Vagina (tissue), 2 donors: ENCODE results near the gene ABR. TPM values are rescaled to one million over a fixed set of nuclear protein-coding genes. Genes with fewer than 3 reads are reported as not detected.
A peak's percentile ranks its signal among the peaks of the same experiment; 100 is the strongest.

Experiments
- DNase-seq, 2 donors: peaks; one replicate each; pipeline ENCODE4 v3.0.0-alpha.2; 2017; ENCODE audit errors: extremely low spot score in 2 of 2
- H3K27ac ChIP-seq: fragments of 200-600 bp; sonication (generic); one replicate; pipeline ENCODE4 v1.5.1; 2019
- H3K27me3 ChIP-seq: fragments of 200-600 bp; sonication (generic); one replicate; pipeline ENCODE4 v1.5.1; 2019
- H3K36me3 ChIP-seq, 2 donors: fragments of 200-600 bp; sonication (generic); one replicate each; pipeline ENCODE4 v1.5.1; 2017 to 2019
- H3K4me1 ChIP-seq: fragments of 200-600 bp; sonication (generic); one replicate; pipeline ENCODE4 v1.5.1; 2019
- H3K4me3 ChIP-seq, 2 donors: fragments of 200-600 bp; sonication (generic); 1 replicate in 1 of 2; 2 replicates in 1 of 2; pipeline ENCODE4 v1.5.1; 2016 to 2019
- H3K9me3 ChIP-seq: fragments of 200-600 bp; sonication (generic); one replicate; pipeline ENCODE4 v1.5.1; 2019
- CTCF ChIP-seq, 3 experiments: fragments of 450-650 bp in 2 of 3; fragments of 200-600 bp in 1 of 3; sonication (generic) in 1 of 3; IDR thresholded peaks; one replicate each; pipeline ENCODE4 v1.5.1; 2017 to 2019; ENCODE audit warnings: antibody characterized with exemption in 3 of 3, mild to moderate bottlenecking in 2 of 3, moderate library complexity in 2 of 3
- POLR2A ChIP-seq, 2 donors: fragments of 450-650 bp; IDR thresholded peaks; one replicate each; pipeline ENCODE4 v1.6.1; 2017; ENCODE audit warnings: antibody characterized with exemption in 2 of 2, mild to moderate bottlenecking in 2 of 2, moderate library complexity in 2 of 2
- POLR2AphosphoS5 ChIP-seq, 2 donors: sonication (generic); formaldehyde crosslinking; IDR thresholded peaks; one replicate each; pipeline ENCODE4 v1.9.0; 2017; ENCODE audit warnings: antibody characterized with exemption in 2 of 2, mild to moderate bottlenecking in 2 of 2, low read depth in 1 of 2; ENCODE audit not compliant: insufficient read depth in 1 of 2
- intact Hi-C: fragments of 100-400 bp; cut with DNase I; formaldehyde crosslinking; loops from one replicate; pipeline ENCODE4 v1.15.1; 2023
- total RNA-seq: library from RNA; depleted of rRNA; stranded (reverse); fragments of >200 nt; gene quantifications from one replicate; pipeline ENCODE4 v1.2.3, GENCODE V29; 2016

ABR gene
- total RNA-seq, 1 donor from 2014 or later: 90.8 TPM

DNA sequence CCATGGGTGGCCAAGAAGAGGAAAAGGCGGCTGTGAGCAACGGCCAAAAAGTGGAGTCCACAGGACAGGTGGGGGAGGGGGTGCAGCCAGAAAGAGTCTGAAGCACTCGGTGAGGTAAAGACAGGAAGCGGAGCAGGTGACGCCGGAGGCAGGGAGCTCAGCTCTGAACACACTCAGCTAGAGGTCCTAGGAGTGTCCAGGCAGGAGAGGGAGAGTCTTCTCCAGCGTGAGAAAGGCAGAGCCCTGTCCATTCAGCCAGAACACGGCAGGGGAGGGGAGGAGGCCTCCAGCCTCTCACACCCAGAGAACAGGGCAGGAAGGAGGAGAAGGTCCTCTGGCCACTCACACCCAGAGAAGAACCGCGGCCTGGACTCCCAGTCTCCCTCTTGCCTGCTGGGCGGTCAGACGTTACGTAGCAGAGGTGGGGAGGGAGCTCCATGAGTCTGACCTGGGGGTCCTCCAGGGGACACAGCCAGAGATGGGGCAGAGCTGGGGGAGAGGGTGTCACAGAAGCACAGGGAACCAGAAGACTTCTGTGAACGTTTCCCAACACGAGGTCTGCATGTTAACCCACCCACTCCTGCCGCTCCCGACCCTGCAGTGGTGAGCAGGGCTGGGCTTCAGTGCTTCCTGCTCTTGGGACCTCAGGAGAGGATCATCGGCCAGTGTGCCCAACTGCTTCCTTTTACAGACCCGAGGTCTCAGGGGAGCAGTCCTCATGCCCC lies 89.2 kb downstream of the ABR start:
- peak overlapping the region in 1 of 2 donors; percentile 35 for H3K4me3 ChIP-seq
- intact Hi-C loops: no loop called here

GRCh38 chr17:1089915-1090314 lies 89.9 kb downstream of the ABR start:
- no peak for DNase-seq
- Histone ChIP-seq H3K9me3 (no peaks in the 10 kb centered on the region), H3K27ac (peak overlapping the region; percentile 76), H3K36me3 (peaks cover 0 to 15% of the 10 kb centered on the region in 2 donors), H3K27me3 (no peaks in the 10 kb centered on the region), H3K4me3 (peak overlapping the region in 1 of 2 donors; percentile 35), H3K4me1 (peaks cover 45% of the 10 kb centered on the region)
- intact Hi-C loops: no loop called here
- TF ChIP-seq POLR2A (IDR thresholded peaks at IDR 0.05) (no peak), CTCF (IDR thresholded peaks at IDR 0.05) (no peak), POLR2AphosphoS5 (IDR thresholded peaks at IDR 0.05; ENCODE audit: insufficient read depth in 1 of 2, low read depth in 1 of 2) (no peak)

More for the DNA sequence above, 89.2 kb downstream of the ABR start:
- Histone ChIP-seq H3K27ac (peak overlapping the region; percentile 76), H3K4me1 (peaks cover 49% of the 10 kb centered on the region), H3K36me3 (peaks cover 0 to 15% of the 10 kb centered on the region in 2 donors), H3K27me3 (no peaks in the 10 kb centered on the region), H3K9me3 (no peaks in the 10 kb centered on the region)
- no peak for TF ChIP-seq POLR2AphosphoS5 (IDR thresholded peaks at IDR 0.05; ENCODE audit: insufficient read depth in 1 of 2, low read depth in 1 of 2)
- no peak for TF ChIP-seq POLR2A (IDR thresholded peaks at IDR 0.05)
- no peak for TF ChIP-seq CTCF (IDR thresholded peaks at IDR 0.05)
- no peak for DNase-seq

- H3K4me3 ChIP-seq: no peak overlapping the region
- H3K36me3 ChIP-seq: peaks cover 0 to 7% of the 10 kb centered on the region in 2 donors
- peak in 1 of 2 donors; percentile 26 for TF ChIP-seq POLR2AphosphoS5 (IDR thresholded peaks at IDR 0.05; ENCODE audit: insufficient read depth in 1 of 2, low read depth in 1 of 2)
- no peak for TF ChIP-seq POLR2A (IDR thresholded peaks at IDR 0.05)
- no peaks in the 10 kb centered on the region for H3K27me3 ChIP-seq
- H3K27ac ChIP-seq: peak overlapping the region; percentile 75
- no peak for DNase-seq
- intact Hi-C loops: no loop called here
- H3K4me1 ChIP-seq: peaks cover 47% of the 10 kb centered on the region
- no peaks in the 10 kb centered on the region for H3K9me3 ChIP-seq
Measured at GRCh38 chr17:1087381-1088241, 92.2 kb downstream of the ABR start.

DNA sequence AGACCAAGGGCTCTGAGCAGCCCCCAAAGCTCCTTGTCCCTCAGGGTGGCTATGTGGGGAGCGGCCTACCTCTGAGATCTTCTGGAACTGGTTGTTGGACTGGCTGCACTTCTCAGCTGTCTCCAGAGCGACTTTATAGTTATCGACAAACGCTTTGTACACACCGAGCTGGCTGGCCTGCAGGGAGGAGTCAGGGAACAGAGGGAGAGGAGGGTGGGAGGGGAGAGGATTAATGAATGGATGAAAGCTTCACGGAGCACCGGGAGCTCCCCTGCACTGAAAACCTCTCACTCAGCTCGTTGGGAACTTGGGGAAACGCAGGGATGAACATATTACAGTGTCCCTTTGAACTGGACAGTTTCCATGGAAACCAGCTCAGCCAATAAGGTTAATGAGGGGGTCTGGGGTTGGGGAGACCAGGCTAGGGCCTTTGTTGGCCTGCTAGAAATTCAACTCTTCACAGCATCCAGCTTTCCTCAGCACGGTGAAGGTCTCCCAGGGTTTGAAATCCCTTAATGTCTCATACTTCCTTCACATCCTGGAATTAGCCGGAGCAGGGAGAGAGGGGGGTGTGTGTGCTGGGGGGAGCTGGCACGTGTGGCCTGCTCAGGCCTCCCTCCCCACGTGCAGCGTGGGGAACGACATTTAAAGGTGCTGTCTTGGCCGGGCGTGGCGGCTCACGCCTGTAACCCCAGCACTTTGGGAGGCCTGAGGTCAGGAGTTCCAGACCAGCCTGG lies 96.2 kb downstream of the ABR start:
- no peaks in the 10 kb centered on the region for H3K9me3 ChIP-seq
- H3K36me3 ChIP-seq: peaks cover 0 to 12% of the 10 kb centered on the region in 2 donors
- H3K4me1 ChIP-seq: peaks cover 48% of the 10 kb centered on the region
- H3K4me3 ChIP-seq: no peak overlapping the region
- DNase-seq: no peak
- intact Hi-C loops: no loop called here
- no peak for TF ChIP-seq POLR2AphosphoS5 (IDR thresholded peaks at IDR 0.05; ENCODE audit: insufficient read depth in 1 of 2, low read depth in 1 of 2)
- TF ChIP-seq CTCF (IDR thresholded peaks at IDR 0.05): no peak
- no peak for TF ChIP-seq POLR2A (IDR thresholded peaks at IDR 0.05)
- H3K27ac ChIP-seq: no peak overlapping the region
- no peaks in the 10 kb centered on the region for H3K27me3 ChIP-seq

- no peak for DNase-seq
- Histone ChIP-seq H3K36me3 (peaks cover 0 to 16% of the 10 kb centered on the region in 2 donors), H3K4me3 (no peak overlapping the region), H3K4me1 (peaks cover 38% of the 10 kb centered on the region), H3K9me3 (no peaks in the 10 kb centered on the region), H3K27me3 (no peaks in the 10 kb centered on the region), H3K27ac (no peak overlapping the region)
- no peak for TF ChIP-seq CTCF (IDR thresholded peaks at IDR 0.05)
- intact Hi-C loops: no loop called here
Measured at GRCh38 chr17:1082579-1082978, 97.2 kb downstream of the ABR start.
